ENCODE data around the gene ARL6IP4. TPM values are rescaled to one million over a fixed set of nuclear protein-coding genes. Genes with fewer than 3 reads are reported as not detected.

ARL6IP4 gene
- total and polyA plus RNA-seq, 10 of the 15 experiments (the other 5 are each of a cell fraction or from before 2014, with no cell fraction given), result 2.5 to 320 (median 188) TPM

GRCh38 chr12:122974892-122975789 lies 5.3 kb upstream of the ARL6IP4 start, which contains the start of gene OGFOD2 (continued):
- TF ChIP-seq CHD2 (IDR thresholded peaks at IDR 0.05; ENCODE audit: borderline replicate concordance, low read depth, low read length), result 0 out of 2 replicates have a peak, but pooled peaks have one; percentile 22
- no peak for TF ChIP-seq EZH2 (IDR thresholded peaks at IDR 0.05; ENCODE audit: borderline replicate concordance, control insufficient read depth, low read depth, low read length)
- TF ChIP-seq E4F1 (IDR thresholded peaks at IDR 0.05; ENCODE audit: borderline replicate concordance, partially characterized antibody), result peak; percentile 50
- TF ChIP-seq ZSCAN29 (IDR thresholded peaks at IDR 0.05), result no peak
- TF ChIP-seq CHD1 (IDR thresholded peaks at IDR 0.05; ENCODE audit: low read depth, low read length), result no peak
- TF ChIP-seq CTCF (IDR thresholded peaks at IDR 0.05 in 2 of 3, conservative IDR thresholded peaks at IDR 0.05 in 1 of 3; ENCODE audit: control insufficient read depth in 2 of 3, extremely low read depth in 1 of 3, insufficient read depth in 1 of 3, low read depth in 3 of 3, low read length in 3 of 3), result no peak
- TF ChIP-seq RCOR1 (conservative IDR thresholded peaks at IDR 0.05; ENCODE audit: low read depth, low read length), result no peak
- TF ChIP-seq TARDBP (IDR thresholded peaks at IDR 0.05; ENCODE audit: borderline replicate concordance), result no peak
- no peak for TF ChIP-seq CBX5 (IDR thresholded peaks at IDR 0.05; ENCODE audit: low read depth)
- no peak for TF ChIP-seq NRF1 (conservative IDR thresholded peaks at IDR 0.05; ENCODE audit: low read depth, low read length)
- TF ChIP-seq POU2F2 (IDR thresholded peaks at IDR 0.05; ENCODE audit: borderline replicate concordance, low read depth, low read length), result no peak
- TF ChIP-seq NR2C2 (IDR thresholded peaks at IDR 0.05; ENCODE audit: borderline replicate concordance, control insufficient read depth, insufficient read length, low read depth), result no peak
- TF ChIP-seq ZBTB11 (CRISPR knock-in tag; IDR thresholded peaks at IDR 0.05), result peak; percentile 50; the same call in 1 of the 2 replicates
- TF ChIP-seq HSF1 (IDR thresholded peaks at IDR 0.05; ENCODE audit: low read depth, low read length), result no peak
- no peak for TF ChIP-seq BCLAF1 (IDR thresholded peaks at IDR 0.05)

Data from GM12878 (cell line).